Dendritic cell treated with granulocyte-macrophage colony-stimulating factor and Interleukin-4, amounts not matched to agents 40 ng/mL and 50 ng/mL, for 4 days (primary cell): ENCODE data around the gene GATAD2A.
"Not testable (repeated sequence)": the region's sequence is repeated elsewhere in the genome, so short reads cannot be mapped to it uniquely, and the experiment has no call there.

ENCODE experiments used
- H3K27ac Mint-ChIP-seq: one replicate; pipeline ENCODE4 v1.8.0; 2022; ENCODE audit warnings: mild to moderate bottlenecking, mixed read lengths
- H3K27me3 Mint-ChIP-seq: one replicate; pipeline ENCODE4 v1.8.0; 2022; ENCODE audit warnings: mild to moderate bottlenecking, mixed read lengths
- H3K36me3 Mint-ChIP-seq: one replicate; pipeline ENCODE4 v1.8.0; 2022; ENCODE audit warnings: low read depth, mixed read lengths
- H3K4me1 Mint-ChIP-seq: one replicate; pipeline ENCODE4 v1.8.0; 2022; ENCODE audit warnings: low read depth, mixed read lengths
- H3K4me3 Mint-ChIP-seq: one replicate; pipeline ENCODE4 v1.8.0; 2022; ENCODE audit warnings: mild to moderate bottlenecking, moderate library complexity, mixed read lengths
- H3K9me3 Mint-ChIP-seq: one replicate; pipeline ENCODE4 v1.8.0; 2022; ENCODE audit warnings: mixed read lengths
- intact Hi-C: fragments of 100-400 bp; cut with micrococcal nuclease; formaldehyde crosslinking; loops from one replicate; pipeline ENCODE4 v1.15.0; 2022

GATAD2A gene

GRCh38 chr19:19466201-19466600 lies 60.7 kb downstream of the GATAD2A start:
- H3K9me3 Mint-ChIP-seq = peaks cover 43% of the 10 kb centered on the region
- intact Hi-C loops = no loop called here
- H3K36me3 Mint-ChIP-seq = peaks cover 55% of the 10 kb centered on the region
- H3K4me3 Mint-ChIP-seq = no peak overlapping the region
- H3K27ac Mint-ChIP-seq = no peak overlapping the region
- H3K4me1 Mint-ChIP-seq = peaks cover 58% of the 10 kb centered on the region
- no peaks in the 10 kb centered on the region for H3K27me3 Mint-ChIP-seq

- Mint-ChIP-seq H3K9me3 (peaks cover 43% of the 10 kb centered on the region), H3K27ac (no peak overlapping the region), H3K36me3 (peaks cover 71% of the 10 kb centered on the region), H3K27me3 (no peaks in the 10 kb centered on the region), H3K4me1 (peaks cover 55% of the 10 kb centered on the region), H3K4me3 (no peak overlapping the region)
- intact Hi-C loops = no loop called here
These were observed 63.1 kb downstream of the GATAD2A start for GRCh38 chr19:19468424-19469050.

DNA sequence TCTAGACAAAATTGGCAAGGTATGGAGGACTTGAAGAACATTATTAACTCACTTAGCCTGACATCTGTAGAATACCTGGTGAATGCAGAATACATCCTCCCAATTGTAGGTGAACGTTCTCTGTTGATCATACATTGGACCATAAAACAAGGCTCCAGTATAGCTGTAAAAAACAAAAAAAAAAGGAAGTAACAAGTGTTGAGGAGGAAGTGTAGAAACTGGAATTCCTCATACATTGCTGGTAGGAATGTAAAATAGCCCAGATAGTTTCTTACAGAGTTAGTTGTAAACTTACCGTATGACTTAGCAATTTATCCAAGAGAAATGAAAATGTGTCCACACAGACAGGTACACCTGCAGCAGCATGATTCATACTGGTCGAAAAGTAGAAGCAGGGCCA lies 65.1 kb downstream of the GATAD2A start:
- intact Hi-C loops = loop anchor here (5.0 kb wide), 1 partner anchor 63 kb away; the partner anchor contains the start of gene GATAD2A
- Mint-ChIP-seq H3K9me3 (peaks cover 35% of the 10 kb centered on the region), H3K36me3 (peaks cover 73% of the 10 kb centered on the region), H3K4me3 (no peak overlapping the region), H3K27ac (peak overlapping the region; percentile 56), H3K4me1 (peaks cover 54% of the 10 kb centered on the region), H3K27me3 (no peaks in the 10 kb centered on the region)

DNA sequence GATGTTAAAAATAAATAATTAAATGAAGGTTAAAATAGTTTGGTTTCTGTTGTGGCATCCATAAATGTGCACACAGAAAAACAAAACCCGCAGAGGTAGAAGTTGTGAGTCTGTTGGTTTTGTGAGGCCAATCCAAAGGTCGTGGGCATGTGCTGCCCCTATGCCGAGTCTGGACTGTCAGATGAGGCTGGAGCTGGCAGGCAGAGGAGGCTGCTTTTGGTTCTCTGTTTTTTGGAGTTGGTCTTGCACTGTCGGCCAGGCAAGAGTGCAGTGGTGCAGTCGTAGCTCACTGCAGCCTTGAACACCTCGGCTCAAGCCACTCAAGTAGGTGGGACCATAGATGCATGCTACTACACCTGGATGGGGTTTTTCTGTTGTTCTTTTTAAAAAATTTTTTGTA lies 66.2 kb downstream of the GATAD2A start:
- H3K36me3 Mint-ChIP-seq = peaks cover 73% of the 10 kb centered on the region
- intact Hi-C loops = loop anchor here (5.0 kb wide), 1 partner anchor 64 kb away; the partner anchor contains the start of gene GATAD2A
- peaks cover 25% of the 10 kb centered on the region for H3K9me3 Mint-ChIP-seq
- no peak overlapping the region for H3K27ac Mint-ChIP-seq
- no peaks in the 10 kb centered on the region for H3K27me3 Mint-ChIP-seq
- H3K4me1 Mint-ChIP-seq = peaks cover 60% of the 10 kb centered on the region
- no peak overlapping the region for H3K4me3 Mint-ChIP-seq

GRCh38 chr19:19472106-19472505 lies 66.6 kb downstream of the GATAD2A start:
- intact Hi-C loops = loop anchor here (5.0 kb wide), 1 partner anchor 65 kb away; the partner anchor contains the start of gene GATAD2A
- peaks cover 20% of the 10 kb centered on the region for H3K9me3 Mint-ChIP-seq
- H3K4me1 Mint-ChIP-seq = peaks cover 65% of the 10 kb centered on the region
- H3K36me3 Mint-ChIP-seq = peaks cover 73% of the 10 kb centered on the region
- not testable (repeated sequence) for H3K27ac Mint-ChIP-seq, H3K27me3 Mint-ChIP-seq, H3K4me3 Mint-ChIP-seq

DNA sequence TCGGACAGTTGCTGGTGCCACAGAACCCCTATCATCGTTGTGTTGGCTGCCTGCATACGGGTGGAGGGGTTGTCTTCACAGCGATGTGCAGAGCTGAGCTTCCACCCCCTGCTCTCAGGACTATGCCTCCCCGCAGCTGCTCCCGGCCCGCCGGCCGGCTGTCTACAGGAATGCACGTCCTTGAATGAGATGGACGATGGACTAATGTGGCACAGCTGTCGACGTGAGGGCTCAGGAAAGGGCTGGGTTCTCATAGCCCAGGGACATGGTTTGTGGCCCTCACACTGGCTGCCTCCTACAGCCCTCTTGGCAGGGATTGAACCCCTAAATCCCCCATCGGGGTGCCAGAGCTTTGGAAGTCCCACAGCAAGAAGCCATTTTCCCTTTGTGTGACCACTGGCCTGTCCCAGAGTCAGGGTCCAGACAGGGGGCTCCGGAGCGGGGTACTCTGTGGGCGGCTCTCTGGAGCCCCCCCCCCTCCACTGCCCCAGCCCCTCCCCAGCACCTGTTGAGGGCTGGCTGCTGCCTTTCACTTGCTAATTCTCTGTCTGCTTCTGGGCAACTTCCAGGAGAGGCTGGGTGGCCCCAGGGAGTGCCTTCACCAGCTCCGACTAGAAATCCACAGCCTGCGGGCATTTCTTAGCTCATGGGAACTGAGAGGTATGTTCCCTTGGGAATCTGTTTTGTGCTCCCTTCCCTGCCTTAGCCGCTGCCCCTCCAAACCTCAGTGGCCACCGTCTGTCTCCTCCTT lies 69.7 kb downstream of the GATAD2A start:
- Mint-ChIP-seq H3K9me3 (no peaks in the 10 kb centered on the region), H3K36me3 (peaks cover 72% of the 10 kb centered on the region), H3K27ac (peak overlapping the region; percentile 20), H3K4me1 (peaks cover 69% of the 10 kb centered on the region), H3K4me3 (no peak overlapping the region), H3K27me3 (no peaks in the 10 kb centered on the region)
- intact Hi-C loops = no loop called here

GRCh38 chr19:19475849-19476828 lies 70.7 kb downstream of the GATAD2A start:
- H3K4me1 Mint-ChIP-seq = peaks cover 62% of the 10 kb centered on the region
- no peak overlapping the region for H3K4me3 Mint-ChIP-seq
- no peaks in the 10 kb centered on the region for H3K27me3 Mint-ChIP-seq
- H3K9me3 Mint-ChIP-seq = no peaks in the 10 kb centered on the region
- peak overlapping the region; percentile 20 for H3K27ac Mint-ChIP-seq
- H3K36me3 Mint-ChIP-seq = peaks cover 81% of the 10 kb centered on the region
- intact Hi-C loops = no loop called here

DNA sequence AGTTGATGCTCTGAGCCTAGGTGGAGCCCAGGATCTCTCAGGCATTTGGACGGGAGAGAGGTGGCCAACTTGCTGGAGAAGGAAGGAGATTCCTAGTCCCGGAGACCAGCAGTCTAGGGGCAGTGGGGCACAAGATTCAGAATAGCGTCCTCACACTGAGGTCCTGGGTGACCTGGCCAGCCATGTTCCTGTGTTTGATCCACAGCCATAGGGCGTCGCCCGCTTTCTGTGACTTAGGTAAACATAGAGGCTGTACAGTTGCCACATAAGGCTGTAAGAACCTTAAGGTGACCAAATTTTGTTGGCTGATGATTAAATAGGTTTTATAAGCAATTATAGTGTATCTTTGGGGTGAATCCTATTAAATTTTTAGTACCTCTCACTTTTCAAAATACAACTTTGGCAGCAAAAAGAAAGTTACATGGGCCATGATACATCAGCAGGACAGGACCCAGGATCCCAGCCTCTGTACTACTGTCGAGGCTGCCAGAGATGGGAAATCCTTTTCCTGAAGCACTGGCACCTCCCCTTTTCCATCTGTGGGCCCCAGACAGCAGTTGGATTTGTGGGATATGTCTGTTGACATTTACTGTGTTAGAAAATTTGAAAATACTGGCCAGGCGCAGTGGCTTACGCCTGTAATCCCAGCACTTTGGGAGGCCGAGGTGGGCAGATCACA lies 72.4 kb downstream of the GATAD2A start:
- peaks cover 87% of the 10 kb centered on the region for H3K36me3 Mint-ChIP-seq
- H3K4me1 Mint-ChIP-seq = peaks cover 57% of the 10 kb centered on the region
- no peaks in the 10 kb centered on the region for H3K9me3 Mint-ChIP-seq
- H3K27ac Mint-ChIP-seq = peak overlapping the region; percentile 20
- H3K4me3 Mint-ChIP-seq = no peak overlapping the region
- intact Hi-C loops = no loop called here
- no peaks in the 10 kb centered on the region for H3K27me3 Mint-ChIP-seq

DNA sequence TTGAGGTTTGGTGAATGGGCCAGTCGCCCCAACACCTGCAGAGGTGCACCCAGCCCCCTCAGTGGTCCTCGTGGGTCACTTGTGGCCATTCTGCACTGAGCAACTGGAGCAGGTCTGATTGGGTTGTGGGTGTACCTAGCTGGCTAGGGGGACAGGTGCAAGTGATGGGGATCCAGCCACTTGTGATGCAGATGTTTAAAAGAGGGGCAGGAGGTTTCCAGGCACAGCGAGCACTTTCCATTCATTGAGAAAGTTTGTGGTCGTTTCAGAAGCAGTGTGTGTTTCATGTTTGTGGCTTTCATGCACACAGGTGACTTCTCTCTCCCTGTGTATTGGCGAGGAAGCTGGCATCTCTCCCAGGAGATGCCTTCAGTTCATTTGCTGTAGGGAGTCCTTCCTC lies 75.2 kb downstream of the GATAD2A start:
- intact Hi-C loops = no loop called here
- H3K27ac Mint-ChIP-seq = no peak overlapping the region
- no peaks in the 10 kb centered on the region for H3K27me3 Mint-ChIP-seq
- H3K4me3 Mint-ChIP-seq = no peak overlapping the region
- H3K4me1 Mint-ChIP-seq = peaks cover 37% of the 10 kb centered on the region
- H3K9me3 Mint-ChIP-seq = no peaks in the 10 kb centered on the region
- H3K36me3 Mint-ChIP-seq = peaks cover 87% of the 10 kb centered on the region

DNA sequence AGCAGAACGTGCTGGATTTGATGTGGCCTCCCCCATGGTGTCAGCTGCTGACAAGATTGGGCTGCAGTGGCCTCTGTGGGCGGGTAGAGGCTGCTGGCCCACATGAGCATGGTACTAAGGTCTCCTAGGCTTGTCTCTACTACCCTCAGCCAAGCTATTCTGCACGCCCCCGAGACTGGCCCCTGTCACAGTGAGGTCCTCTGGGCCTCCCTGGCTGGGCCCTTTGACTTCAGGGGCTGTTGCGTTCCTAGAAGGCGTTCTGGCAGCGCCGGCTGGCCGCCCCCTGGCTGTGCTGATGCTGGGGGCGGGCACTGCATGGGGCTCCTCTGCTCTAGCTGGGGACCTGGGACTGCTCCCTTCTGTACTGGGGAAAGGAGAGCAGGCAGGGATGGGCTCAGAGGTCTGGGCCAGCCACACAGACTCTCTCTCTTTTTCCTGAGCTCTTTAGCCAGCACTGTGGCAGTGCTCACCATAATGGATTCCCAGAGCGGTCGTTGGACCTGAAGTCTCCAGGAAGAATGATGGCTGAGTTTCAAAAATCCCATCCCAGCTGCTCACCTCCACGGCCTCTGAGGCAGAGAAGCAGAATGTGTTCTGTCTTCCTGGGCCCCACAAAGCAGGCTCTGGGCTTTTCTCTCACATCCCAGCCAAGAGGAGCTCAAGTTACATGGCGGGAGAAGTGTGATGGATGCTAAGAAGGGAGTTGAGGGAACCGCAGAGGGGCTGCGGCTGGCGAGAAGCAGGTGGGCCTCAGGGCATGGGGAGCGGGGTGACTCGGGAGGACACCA lies 77.5 kb downstream of the GATAD2A start:
- Mint-ChIP-seq H3K27ac (peak overlapping the region; percentile 36), H3K27me3 (no peaks in the 10 kb centered on the region), H3K9me3 (no peaks in the 10 kb centered on the region), H3K4me3 (no peak overlapping the region), H3K4me1 (peaks cover 37% of the 10 kb centered on the region), H3K36me3 (peaks cover 81% of the 10 kb centered on the region)
- intact Hi-C loops = no loop called here

GRCh38 chr19:19485161-19485997 lies 79.9 kb downstream of the GATAD2A start:
- Mint-ChIP-seq H3K27ac (no peak overlapping the region), H3K9me3 (no peaks in the 10 kb centered on the region), H3K27me3 (no peaks in the 10 kb centered on the region), H3K4me1 (peaks cover 60% of the 10 kb centered on the region), H3K4me3 (no peak overlapping the region), H3K36me3 (peaks cover 64% of the 10 kb centered on the region)
- intact Hi-C loops = loop anchor here (5.0 kb wide), 1 partner anchor 38 kb away; no protein-coding TSS in a partner anchor

DNA sequence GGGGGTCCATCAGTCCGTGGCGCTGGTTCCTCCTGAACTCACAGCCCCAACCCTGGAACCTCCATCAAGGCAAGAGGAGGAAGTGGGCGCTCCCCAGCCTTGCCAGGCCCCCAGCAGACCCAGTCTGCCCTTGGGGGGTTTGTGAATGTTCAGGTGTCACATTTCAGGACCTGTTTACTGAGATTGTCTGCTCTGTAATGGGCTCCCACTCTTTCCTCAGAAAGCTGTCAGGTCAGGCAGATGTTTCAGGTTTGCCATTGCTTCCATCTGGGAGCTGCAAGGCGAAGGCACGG lies 80.5 kb downstream of the GATAD2A start:
- Mint-ChIP-seq H3K4me1 (peaks cover 65% of the 10 kb centered on the region), H3K27me3 (no peaks in the 10 kb centered on the region), H3K36me3 (peaks cover 64% of the 10 kb centered on the region), H3K4me3 (no peak overlapping the region), H3K9me3 (no peaks in the 10 kb centered on the region), H3K27ac (no peak overlapping the region)
- intact Hi-C loops = loop anchor here (5.0 kb wide), 1 partner anchor 39 kb away; no protein-coding TSS in a partner anchor
